Measurements from ENCODE around the gene PCDHGB2.
"Not testable (repeated sequence)": the region's sequence is repeated elsewhere in the genome, so short reads cannot be mapped to it uniquely, and the experiment has no call there.

The PCDHGB2 gene

DNA sequence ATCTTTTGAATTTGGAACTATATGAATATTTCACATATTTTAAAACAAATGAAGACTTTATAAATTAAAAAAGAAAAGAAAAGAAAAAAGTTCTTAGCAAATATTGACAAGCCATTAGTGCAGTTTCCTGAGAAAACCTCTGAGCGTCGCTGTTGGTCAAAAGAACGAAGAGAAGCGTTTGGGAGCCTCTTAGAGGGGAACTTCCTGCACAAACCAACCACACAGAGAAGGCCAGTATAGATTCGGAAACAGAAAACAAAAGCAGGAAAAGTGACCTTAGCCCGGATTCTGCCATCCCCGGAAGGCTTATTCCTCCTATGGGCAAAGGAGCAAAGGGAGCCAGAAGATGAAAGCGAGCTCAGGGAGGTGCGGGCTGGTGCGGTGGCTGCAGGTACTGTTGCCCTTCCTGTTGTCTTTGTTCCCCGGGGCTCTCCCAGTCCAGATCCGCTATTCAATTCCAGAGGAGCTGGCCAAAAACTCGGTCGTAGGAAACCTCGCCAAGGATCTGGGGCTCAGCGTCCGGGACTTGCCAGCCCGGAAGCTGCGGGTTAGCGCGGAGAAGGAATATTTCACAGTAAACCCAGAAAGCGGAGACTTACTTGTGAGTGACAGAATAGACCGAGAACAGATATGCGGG, at the start of gene PCDHGB2:
Gene PCDHGB2, plus strand, starts transcription at position 205 of the 637 bp plus-strand sequence. Its CDS starts 142 bp downstream, at position 347.
- DNase-seq (ENCODE audit: low read depth) = no peak

DNA sequence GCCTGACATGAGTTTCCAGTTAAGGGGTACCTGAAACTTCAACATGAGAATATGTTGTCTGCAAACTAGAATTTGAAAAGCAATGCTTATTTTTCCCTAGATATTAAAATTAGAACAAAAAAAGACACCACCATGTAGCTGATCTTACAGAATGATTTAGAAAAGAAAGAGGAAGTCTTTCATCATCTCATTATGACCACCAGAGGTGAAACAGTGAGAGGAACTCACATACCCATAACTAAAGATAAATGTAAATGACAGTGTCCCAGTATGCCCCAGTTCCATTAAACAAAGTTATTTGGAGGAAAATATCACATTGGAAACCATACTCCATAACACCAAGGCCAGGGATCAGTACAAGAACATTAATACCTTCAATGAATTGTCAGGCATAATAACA, 46.1 kb upstream of the PCDHGB2 start:
- DNase-seq (ENCODE audit: low read depth) = no peak

DNA sequence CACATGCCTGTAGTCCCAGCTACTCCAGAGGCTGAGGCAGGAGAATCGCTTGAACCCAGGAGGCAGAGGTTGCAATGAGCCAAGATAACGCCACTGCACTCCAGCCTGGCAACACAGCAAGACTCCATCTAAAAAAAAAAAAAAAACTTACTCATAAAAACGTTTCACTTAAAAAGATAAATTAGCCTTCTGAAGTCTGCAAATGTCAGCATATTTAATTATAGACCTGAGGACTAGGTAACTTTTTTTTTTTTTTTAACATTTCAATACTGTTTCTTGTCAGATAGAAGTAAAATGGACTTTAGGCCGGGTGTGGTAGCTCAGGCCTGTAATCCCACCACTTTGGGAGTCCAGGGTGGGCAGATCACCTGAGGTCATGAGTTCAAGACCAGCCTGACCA, 42.8 kb upstream of the PCDHGB2 start:
- not testable (repeated sequence) for DNase-seq (ENCODE audit: low read depth)

DNA sequence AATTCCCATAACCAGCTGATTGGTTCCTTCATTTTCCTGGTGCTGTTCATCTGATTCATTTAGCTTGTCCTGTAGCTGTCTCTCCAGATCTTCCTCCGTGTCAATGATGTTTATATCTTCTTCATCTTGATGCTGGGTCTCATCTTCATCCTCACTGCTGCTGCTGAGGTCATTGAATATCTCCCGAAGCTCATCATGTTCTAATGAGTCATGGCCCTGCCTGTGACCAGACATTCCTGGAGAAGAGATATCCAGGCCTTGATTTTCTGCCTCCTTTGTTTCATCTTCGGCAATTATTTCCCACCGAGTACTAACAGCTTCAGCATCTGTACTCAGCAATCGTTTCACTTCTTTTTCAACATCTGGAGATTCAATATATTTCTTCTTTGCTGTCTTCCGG, 40.6 kb upstream of the PCDHGB2 start:
- no peak for DNase-seq (ENCODE audit: low read depth)

- DNase-seq (ENCODE audit: low read depth) = no peak
Observed at GRCh38 chr5:141319699-141320098, 40.1 kb upstream of the PCDHGB2 start.

DNA sequence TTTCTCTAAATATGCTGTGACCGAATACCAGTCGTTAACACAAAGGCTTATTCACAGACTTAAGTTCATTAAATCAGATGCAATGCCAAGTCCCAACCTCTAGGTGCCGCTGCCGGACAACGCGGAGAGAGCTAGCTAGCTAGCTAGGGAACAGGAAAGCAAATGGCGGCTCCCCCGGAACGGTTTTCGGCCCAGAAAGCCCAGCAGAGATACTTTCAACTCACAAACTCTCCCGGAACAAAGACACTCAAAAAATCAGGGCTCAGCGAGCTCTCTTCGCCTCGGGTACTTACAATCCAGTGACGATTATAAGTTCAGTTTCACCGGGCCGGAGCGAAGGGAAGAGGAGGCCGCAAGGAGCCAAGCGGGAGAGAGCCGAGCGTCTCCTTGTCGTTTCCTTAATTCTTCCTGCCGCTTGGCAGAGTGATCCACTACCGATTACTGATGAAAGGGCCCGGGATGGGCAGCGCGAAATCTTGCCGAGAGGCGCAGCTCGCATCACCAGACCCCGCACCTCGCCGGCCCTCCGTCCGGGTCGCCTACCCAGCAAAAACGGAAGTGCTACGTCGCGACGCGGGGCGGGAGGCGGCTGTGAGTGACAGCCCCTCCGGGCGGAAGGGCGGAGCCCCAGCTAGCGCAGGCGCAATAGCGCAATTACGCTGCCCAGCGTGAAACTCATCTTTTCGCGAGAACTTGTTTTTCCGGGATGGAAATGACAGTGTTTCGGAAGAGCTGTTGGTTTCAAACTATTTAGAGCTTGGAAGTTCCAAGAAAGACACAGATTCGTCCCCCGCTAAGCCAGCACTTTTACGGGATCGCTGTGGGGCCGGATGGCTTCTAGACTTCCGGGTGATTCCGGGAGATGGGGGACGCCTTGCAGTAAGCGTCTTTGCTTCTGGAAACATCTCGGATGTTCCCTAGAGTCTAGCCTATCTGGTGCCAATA, 39.3 kb upstream of the PCDHGB2 start, which contains the start of gene TAF7:
Gene TAF7, minus strand, starts transcription at position 560 of the 945 bp plus-strand sequence. CDS start 740 bp downstream, outside the sequence.
- DNase-seq (ENCODE audit: low read depth) = peak; percentile 90

GRCh38 chr5:141322261-141322660, 37.5 kb upstream of the PCDHGB2 start:
- no peak for DNase-seq (ENCODE audit: low read depth)

- peak; percentile 51 for DNase-seq (ENCODE audit: low read depth)
Observed at GRCh38 chr5:141326088-141326854, 33.5 kb upstream of the PCDHGB2 start.

GRCh38 chr5:141328231-141328630, 31.6 kb upstream of the PCDHGB2 start:
- DNase-seq (ENCODE audit: low read depth) = no peak

GRCh38 chr5:141330299-141331080, 29.3 kb upstream of the PCDHGB2 start, which contains the start of gene PCDHGA1:
PCDHGA1 (plus strand) TSS chr5:141330514.
- DNase-seq (ENCODE audit: low read depth) = no peak

DNA sequence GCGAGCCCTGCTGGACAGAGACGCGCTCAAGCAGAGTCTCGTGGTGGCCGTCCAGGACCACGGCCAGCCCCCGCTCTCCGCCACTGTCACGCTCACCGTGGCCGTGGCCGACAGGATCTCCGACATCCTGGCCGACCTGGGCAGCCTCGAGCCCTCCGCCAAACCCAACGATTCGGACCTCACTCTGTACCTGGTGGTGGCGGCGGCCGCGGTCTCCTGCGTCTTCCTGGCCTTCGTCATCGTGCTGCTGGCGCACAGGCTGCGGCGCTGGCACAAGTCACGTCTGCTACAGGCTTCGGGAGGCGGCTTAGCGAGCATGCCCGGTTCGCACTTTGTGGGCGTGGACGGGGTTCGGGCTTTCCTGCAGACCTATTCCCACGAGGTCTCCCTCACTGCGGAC, 27.2 kb upstream of the PCDHGB2 start:
- DNase-seq (ENCODE audit: low read depth) = not testable (repeated sequence)

- DNase-seq (ENCODE audit: low read depth) = no peak
Observed at GRCh38 chr5:141338538-141339306, 21.1 kb upstream of the PCDHGB2 start, which contains the start of gene PCDHGA2. PCDHGA2 (plus strand) TSS chr5:141338760.

DNA sequence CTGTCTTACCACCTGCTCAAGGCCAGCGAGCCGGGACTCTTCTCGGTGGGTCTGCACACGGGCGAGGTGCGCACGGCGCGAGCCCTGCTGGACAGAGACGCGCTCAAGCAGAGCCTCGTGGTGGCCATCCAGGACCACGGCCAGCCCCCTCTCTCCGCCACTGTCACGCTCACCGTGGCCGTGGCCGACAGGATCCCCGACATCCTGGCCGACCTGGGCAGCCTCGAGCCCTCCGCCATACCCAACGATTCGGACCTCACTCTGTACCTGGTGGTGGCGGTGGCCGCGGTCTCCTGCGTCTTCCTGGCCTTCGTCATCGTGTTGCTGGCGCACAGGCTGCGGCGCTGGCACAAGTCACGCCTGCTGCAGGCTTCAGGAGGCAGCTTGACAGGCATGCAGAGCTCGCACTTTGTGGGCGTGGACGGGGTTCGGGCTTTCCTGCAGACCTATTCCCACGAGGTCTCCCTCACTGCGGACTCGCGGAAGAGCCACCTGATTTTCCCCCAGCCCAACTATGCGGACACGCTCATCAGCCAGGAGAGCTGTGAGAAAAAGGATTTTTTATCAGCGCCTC, 18.9 kb upstream of the PCDHGB2 start:
- DNase-seq (ENCODE audit: low read depth) = not testable (repeated sequence)

GRCh38 chr5:141342773-141343172, 17.0 kb upstream of the PCDHGB2 start:
- no peak for DNase-seq (ENCODE audit: low read depth)

DNA sequence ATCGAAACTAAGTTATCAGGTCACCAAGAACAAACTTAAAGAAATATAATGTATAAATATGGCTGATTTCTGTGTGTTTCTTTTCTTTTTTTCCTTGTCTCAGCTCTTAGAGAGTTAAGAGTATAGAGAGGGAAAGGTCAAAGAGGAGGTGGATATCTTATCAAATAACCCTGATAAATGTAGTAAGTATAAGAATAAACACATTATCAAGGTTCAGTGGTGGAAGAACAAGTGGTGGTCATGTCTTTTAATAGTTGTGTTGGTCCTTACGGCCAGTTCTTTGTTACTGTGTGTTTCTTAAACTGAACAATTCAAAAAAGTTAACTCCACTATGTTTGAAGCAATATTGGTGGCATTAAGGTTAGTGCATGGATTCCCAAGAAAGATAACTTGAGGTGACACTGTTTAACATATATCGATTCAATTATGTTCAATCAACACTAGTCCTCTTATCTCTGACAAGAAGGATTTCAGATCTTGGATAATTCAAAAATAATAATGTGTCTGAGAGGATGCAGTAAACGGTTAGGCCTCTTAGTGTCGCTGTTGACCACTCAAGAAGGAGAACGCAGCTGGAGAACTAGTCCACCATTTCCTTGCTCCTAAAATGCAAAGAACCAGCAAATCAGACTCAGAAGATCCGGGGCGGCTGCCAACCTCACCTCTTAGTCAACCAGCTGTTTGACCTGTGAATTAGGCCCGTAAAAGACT, 16.4 kb upstream of the PCDHGB2 start, which contains the start of gene PCDHGA3:
Gene PCDHGA3, plus strand, starts transcription at position 588 of the 711 bp plus-strand sequence. CDS start 205 bp downstream, outside the sequence.
- DNase-seq (ENCODE audit: low read depth) = no peak

DNA sequence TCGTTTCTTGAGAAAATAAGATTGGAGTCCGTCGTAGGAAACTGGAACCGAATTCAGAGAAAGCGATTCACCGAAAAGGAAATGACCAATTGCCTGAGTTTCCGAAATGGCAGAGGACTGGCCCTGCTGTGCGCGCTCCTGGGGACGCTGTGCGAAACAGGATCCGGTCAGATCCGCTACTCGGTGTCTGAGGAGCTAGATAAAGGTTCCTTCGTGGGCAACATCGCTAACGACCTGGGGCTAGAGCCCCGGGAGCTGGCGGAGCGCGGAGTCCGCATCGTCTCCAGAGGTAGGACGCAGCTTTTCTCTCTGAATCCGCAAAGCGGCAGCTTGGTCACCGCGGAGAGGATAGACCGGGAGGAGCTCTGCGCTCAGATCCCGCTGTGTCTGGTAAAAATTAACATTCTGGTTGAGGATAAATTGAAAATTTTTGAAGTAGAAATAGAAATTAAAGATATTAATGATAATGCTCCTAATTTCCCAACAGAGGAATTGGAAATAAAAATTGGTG, 15.8 kb upstream of the PCDHGB2 start:
- DNase-seq (ENCODE audit: low read depth) = no peak

- no peak for DNase-seq (ENCODE audit: low read depth)
Observed at GRCh38 chr5:141345327-141345726, 14.5 kb upstream of the PCDHGB2 start.

DNA sequence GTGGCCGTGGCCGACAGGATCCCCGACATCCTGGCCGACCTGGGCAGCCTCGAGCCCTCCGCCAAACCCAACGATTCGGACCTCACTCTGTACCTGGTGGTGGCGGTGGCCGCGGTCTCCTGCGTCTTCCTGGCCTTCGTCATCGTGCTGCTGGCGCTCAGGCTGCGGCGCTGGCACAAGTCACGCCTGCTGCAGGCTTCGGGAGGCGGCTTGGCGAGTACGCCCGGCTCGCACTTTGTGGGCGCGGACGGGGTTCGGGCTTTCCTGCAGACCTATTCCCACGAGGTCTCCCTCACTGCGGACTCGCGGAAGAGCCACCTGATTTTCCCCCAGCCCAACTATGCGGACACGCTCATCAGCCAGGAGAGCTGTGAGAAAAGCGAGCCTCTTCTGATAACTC, 13.8 kb upstream of the PCDHGB2 start:
- not testable (repeated sequence) for DNase-seq (ENCODE audit: low read depth)

Data from stimulated activated CD8-positive, alpha-beta memory T cell treated with anti-CD3 and anti-CD28 coated beads, Interleukin-12 subunit alpha, Interleukin-12 subunit beta, amount 100 ng/mL, for 1 hour (primary cell).